ENCODE results near the gene TLX2. TPM values are rescaled to one million over a fixed set of nuclear protein-coding genes. Genes with fewer than 3 reads are reported as not detected.

TLX2 gene
- total RNA-seq, 1 experiment from 2014 or later, result not detected

- BruUV-seq (replicated peaks), result no TSS peak
These were observed 13.5 kb downstream of the TLX2 start for GRCh38 chr2:74527741-74528140.

DNA sequence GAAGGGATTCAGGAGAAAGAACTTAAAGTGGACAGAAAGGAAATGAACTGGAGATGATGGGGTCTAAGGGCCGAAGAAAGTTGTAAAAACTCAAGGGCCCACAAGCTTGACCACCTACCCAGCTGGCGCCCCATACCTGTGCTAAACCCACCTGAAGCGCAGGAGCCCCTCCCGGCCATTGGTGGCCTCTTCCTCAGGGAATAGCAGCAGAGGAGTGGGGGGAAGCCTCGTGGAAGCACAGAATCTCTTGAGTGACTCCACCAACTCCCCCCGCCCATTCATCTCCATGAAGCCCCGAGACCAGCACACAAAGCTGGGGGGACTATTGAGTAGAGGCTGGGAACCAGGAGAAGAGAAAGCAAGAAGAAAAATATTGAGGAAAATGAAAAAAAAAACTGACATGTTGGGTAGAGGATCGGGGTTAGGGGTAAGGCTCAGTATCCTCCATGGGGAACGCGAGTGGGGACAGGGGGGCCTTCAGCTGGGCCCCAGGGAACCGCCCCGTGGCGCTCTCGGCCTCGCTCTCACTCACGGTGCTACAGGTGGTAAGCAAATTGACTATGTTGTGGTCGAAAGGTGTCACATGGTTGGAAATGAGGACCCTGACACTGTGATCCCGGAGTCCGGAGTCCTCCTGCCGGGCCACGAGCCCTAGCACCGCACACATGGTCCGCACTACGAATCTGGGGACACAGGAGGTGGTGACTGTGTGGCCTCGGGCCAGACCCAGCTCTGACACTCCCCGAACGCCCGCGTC lies 14.5 kb downstream of the TLX2 start:
- TF ChIP-seq, protein P1, sequence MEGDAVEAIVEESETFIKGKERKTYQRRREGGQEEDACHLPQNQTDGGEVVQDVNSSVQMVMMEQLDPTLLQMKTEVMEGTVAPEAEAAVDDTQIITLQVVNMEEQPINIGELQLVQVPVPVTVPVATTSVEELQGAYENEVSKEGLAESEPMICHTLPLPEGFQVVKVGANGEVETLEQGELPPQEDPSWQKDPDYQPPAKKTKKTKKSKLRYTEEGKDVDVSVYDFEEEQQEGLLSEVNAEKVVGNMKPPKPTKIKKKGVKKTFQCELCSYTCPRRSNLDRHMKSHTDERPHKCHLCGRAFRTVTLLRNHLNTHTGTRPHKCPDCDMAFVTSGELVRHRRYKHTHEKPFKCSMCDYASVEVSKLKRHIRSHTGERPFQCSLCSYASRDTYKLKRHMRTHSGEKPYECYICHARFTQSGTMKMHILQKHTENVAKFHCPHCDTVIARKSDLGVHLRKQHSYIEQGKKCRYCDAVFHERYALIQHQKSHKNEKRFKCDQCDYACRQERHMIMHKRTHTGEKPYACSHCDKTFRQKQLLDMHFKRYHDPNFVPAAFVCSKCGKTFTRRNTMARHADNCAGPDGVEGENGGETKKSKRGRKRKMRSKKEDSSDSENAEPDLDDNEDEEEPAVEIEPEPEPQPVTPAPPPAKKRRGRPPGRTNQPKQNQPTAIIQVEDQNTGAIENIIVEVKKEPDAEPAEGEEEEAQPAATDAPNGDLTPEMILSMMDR (IDR thresholded peaks at IDR 0.05; ENCODE audit: unreplicated experiment), result no peak
- CTCF ChIA-PET, result interaction anchor here (0.5 to 1.3 kb wide), 3 partner anchors 22 to 194 kb away, joined by 3 read pairs; no protein-coding TSS in a partner anchor
- no peak for DNase-seq
- Mint-ChIP-seq H3K36me3 (ENCODE audit: insufficient read depth, unreplicated experiment) (peaks cover 43% of the 10 kb centered on the region), H3K27ac (ENCODE audit: unreplicated experiment) (peak overlapping the region; percentile 93), H3K9me3 (ENCODE audit: low read depth, unreplicated experiment) (no peaks in the 10 kb centered on the region), H3K4me3 (ENCODE audit: low read depth, unreplicated experiment) (peak overlapping the region; percentile 95), H3K27me3 (ENCODE audit: unreplicated experiment) (no peaks in the 10 kb centered on the region), H3K4me1 (ENCODE audit: low read depth, unreplicated experiment) (peaks cover 28% of the 10 kb centered on the region)
- intact Hi-C loops (cut with micrococcal nuclease; ENCODE audit: unreplicated experiment), result loop anchor here (2.0 kb wide), 1 partner anchor 22 kb away; the partner anchor contains the start of gene PCGF1
- BruUV-seq (replicated peaks), result TSS peak; percentile 68

More at GRCh38 chr2:74527741-74528140, 13.5 kb downstream of the TLX2 start:
- TF ChIP-seq, protein P1 (IDR thresholded peaks at IDR 0.05; ENCODE audit: unreplicated experiment), result no peak
- peaks cover 28% of the 10 kb centered on the region for H3K4me1 Mint-ChIP-seq (ENCODE audit: low read depth, unreplicated experiment)
- peak overlapping the region; percentile 95 for H3K4me3 Mint-ChIP-seq (ENCODE audit: low read depth, unreplicated experiment)
- H3K9me3 Mint-ChIP-seq (ENCODE audit: low read depth, unreplicated experiment), result no peaks in the 10 kb centered on the region
- H3K36me3 Mint-ChIP-seq (ENCODE audit: insufficient read depth, unreplicated experiment), result peaks cover 41% of the 10 kb centered on the region
- H3K27me3 Mint-ChIP-seq (ENCODE audit: unreplicated experiment), result peaks cover under 1% of the 10 kb centered on the region
- CTCF ChIA-PET, result no interaction called here
- intact Hi-C loops (cut with micrococcal nuclease; ENCODE audit: unreplicated experiment), result loop anchor here (2.0 kb wide), 1 partner anchor 21 kb away; the partner anchor contains the start of gene PCGF1
- H3K27ac Mint-ChIP-seq (ENCODE audit: unreplicated experiment), result no peak overlapping the region
- DNase-seq, result no peak

GRCh38 chr2:74529357-74530238 lies 15.3 kb downstream of the TLX2 start, which contains the start of the genes AUP1 and HTRA2:
AUP1 (minus strand) TSS chr2:74529706; CDS start chr2:74529629, 77 bp downstream.
HTRA2 (plus strand) TSS chr2:74529933; CDS start chr2:74530007, 74 bp downstream.
- Mint-ChIP-seq H3K4me1 (ENCODE audit: low read depth, unreplicated experiment) (peaks cover 28% of the 10 kb centered on the region), H3K36me3 (ENCODE audit: insufficient read depth, unreplicated experiment) (peaks cover 46% of the 10 kb centered on the region), H3K27me3 (ENCODE audit: unreplicated experiment) (no peaks in the 10 kb centered on the region), H3K27ac (ENCODE audit: unreplicated experiment) (peak within 1 kb of the TSS; percentile 93), H3K9me3 (ENCODE audit: low read depth, unreplicated experiment) (no peaks in the 10 kb centered on the region), H3K4me3 (ENCODE audit: low read depth, unreplicated experiment) (peak within 1 kb of the TSS; percentile 95)
- no TSS peak for BruUV-seq (replicated peaks)
- peak; percentile 98 for DNase-seq
- CTCF ChIA-PET, result interaction anchor here (0.5 to 1.3 kb wide), 4 partner anchors 23 to 195 kb away, joined by 3 read pairs; no protein-coding TSS in a partner anchor
- TF ChIP-seq, protein P1 (IDR thresholded peaks at IDR 0.05; ENCODE audit: unreplicated experiment), result no peak
- intact Hi-C loops (cut with micrococcal nuclease; ENCODE audit: unreplicated experiment), result loop anchor here (2.0 to 10.0 kb wide), 2 partner anchors 23 to 195 kb away; partner anchors contain the start of gene PCGF1

All from Calu3 (cell line).